Smooth muscle cell (in vitro differentiated cells): ENCODE data around the gene LDB3. TPM values are rescaled to one million over a fixed set of nuclear protein-coding genes. Genes with fewer than 3 reads are reported as not detected.

Source experiments
- DNase-seq: peaks from one replicate; lab custom pipeline; 2025; ENCODE audit not compliant: unreplicated experiment; lab: John Stamatoyannopoulos, UW
- H2AFZ ChIP-seq: fragments of 200-600 bp; sonication (generic); 2 replicates; pipeline ENCODE4 v1.6.0; 2016; ENCODE audit warnings: antibody characterized with exemption, low read depth, mild to moderate bottlenecking
- H3F3A ChIP-seq: fragments of 200-600 bp; sonication (generic); 2 replicates; pipeline ENCODE4 v1.6.0; 2017; ENCODE audit warnings: antibody characterized with exemption, low read depth
- H3K27ac ChIP-seq: fragments of 200-600 bp; sonication (generic); 2 replicates; pipeline ENCODE4 v1.5.1; 2016; ENCODE audit warnings: low read depth, mild to moderate bottlenecking
- H3K27me3 ChIP-seq: fragments of 200-600 bp; sonication (generic); 2 replicates; pipeline ENCODE4 v1.6.1; 2016; ENCODE audit warnings: low read depth, mild to moderate bottlenecking
- H3K36me3 ChIP-seq: fragments of 200-600 bp; sonication (generic); 2 replicates; pipeline ENCODE4 v1.5.1; 2016; ENCODE audit warnings: low read depth
- H3K4me1 ChIP-seq: fragments of 200-600 bp; sonication (generic); 2 replicates; pipeline ENCODE4 v1.5.1; 2016; ENCODE audit warnings: low read depth
- H3K4me2 ChIP-seq: fragments of 200-600 bp; sonication (generic); 2 replicates; pipeline ENCODE4 v1.6.0; 2016; ENCODE audit warnings: mild to moderate bottlenecking
- H3K4me3 ChIP-seq: fragments of 200-600 bp; sonication (generic); 2 replicates; pipeline ENCODE4 v1.5.1; 2016; ENCODE audit warnings: mild to moderate bottlenecking
- H3K79me2 ChIP-seq: fragments of 200-600 bp; sonication (generic); 2 replicates; pipeline ENCODE4 v1.6.0; 2016; ENCODE audit warnings: low read depth, mild to moderate bottlenecking
- H3K9ac ChIP-seq: fragments of 200-600 bp; sonication (generic); 2 replicates; pipeline ENCODE4 v1.6.0; 2016; ENCODE audit warnings: low read depth
- H3K9me3 ChIP-seq: fragments of 200-600 bp; sonication (generic); replicated peaks from 2 replicates; pipeline ENCODE4 v1.5.1; 2016; ENCODE audit warnings: low read depth
- H4K20me1 ChIP-seq: fragments of 200-600 bp; sonication (generic); 2 replicates; pipeline ENCODE4 v1.6.0; 2016; ENCODE audit warnings: low read depth
- CTCF ChIP-seq: fragments of 200-600 bp; sonication (generic); IDR thresholded peaks from 2 replicates; pipeline ENCODE4 v1.5.1; 2017; ENCODE audit warnings: borderline replicate concordance, mild to moderate bottlenecking, antibody characterized with exemption; ENCODE audit not compliant: insufficient read depth, poor library complexity, severe bottlenecking
- WGBS: methylation state at CpG from one replicate; pipeline ENCODE4 v1.1.7; 2016; ENCODE audit warnings: low lambda C conversion rate; 5-methylcytosine and 5-hydroxymethylcytosine counted together
- polyA plus RNA-seq: library from polyadenylated mRNA; unstranded; fragments of >200 nt; fragmentation: Nextera tagmentation; extraction: Ambion mirVana; gene quantifications from 2 replicates; pipeline ENCODE4 v1.2.1, GENCODE V29; 2016
- total RNA-seq: library from RNA; depleted of rRNA; stranded (reverse); fragments of >200 nt; gene quantifications from 2 replicates; pipeline ENCODE4 v1.2.3, GENCODE V29; 2014

Gene LDB3
- total and polyA plus RNA-seq, 2 experiments from 2014 or later, result 0.31 to 0.61 TPM

GRCh38 chr10:86711513-86712316, 43.4 kb downstream of the LDB3 start:
- peak overlapping the region; percentile 98 for H3K4me2 ChIP-seq
- peak; percentile 37 for DNase-seq
- peak overlapping the region; percentile 93 for H3K9ac ChIP-seq
- H3K27me3 ChIP-seq, result no peaks in the 10 kb centered on the region
- peak overlapping the region; percentile 88 for H3K27ac ChIP-seq
- H3K4me1 ChIP-seq, result peaks cover 6% of the 10 kb centered on the region
- peak overlapping the region; percentile 98 for H2AFZ ChIP-seq
- H3F3A ChIP-seq, result peaks cover 8% of the 10 kb centered on the region
- peak overlapping the region; percentile 79 for H3K4me3 ChIP-seq
- no peaks in the 10 kb centered on the region for H3K79me2 ChIP-seq
- under 1% methylated on average over 28 of the region's 82 CpGs for WGBS
- H4K20me1 ChIP-seq, result no peaks in the 10 kb centered on the region
- no peak for TF ChIP-seq CTCF
- no peaks in the 10 kb centered on the region for H3K9me3 ChIP-seq
- H3K36me3 ChIP-seq, result no peaks in the 10 kb centered on the region

GRCh38 chr10:86712317-86712707, 44.0 kb downstream of the LDB3 start:
- no peak for TF ChIP-seq CTCF
- no peak for DNase-seq
- Histone ChIP-seq H3K36me3 (no peaks in the 10 kb centered on the region), H3K4me2 (peak overlapping the region; percentile 98), H4K20me1 (no peaks in the 10 kb centered on the region), H3F3A (peaks cover 8% of the 10 kb centered on the region), H3K9ac (peak overlapping the region; percentile 93), H3K79me2 (no peaks in the 10 kb centered on the region), H3K4me3 (peak overlapping the region; percentile 79), H2AFZ (peak overlapping the region; percentile 81), H3K27me3 (no peaks in the 10 kb centered on the region), H3K4me1 (peaks cover 6% of the 10 kb centered on the region), H3K27ac (peak overlapping the region; percentile 88), H3K9me3 (no peaks in the 10 kb centered on the region)
- WGBS, result 48% methylated on average over 9 of the region's 9 CpGs

GRCh38 chr10:86715156-86715795, 47.0 kb downstream of the LDB3 start:
- DNase-seq, result no peak
- Histone ChIP-seq H3K9me3 (no peaks in the 10 kb centered on the region), H3K4me2 (no peak overlapping the region), H2AFZ (no peak overlapping the region), H3F3A (peaks cover 8% of the 10 kb centered on the region), H3K27ac (no peak overlapping the region), H3K9ac (no peak overlapping the region), H3K4me3 (no peak overlapping the region), H4K20me1 (no peaks in the 10 kb centered on the region), H3K27me3 (no peaks in the 10 kb centered on the region), H3K36me3 (no peaks in the 10 kb centered on the region), H3K79me2 (no peaks in the 10 kb centered on the region), H3K4me1 (peaks cover 6% of the 10 kb centered on the region)
- WGBS, result 81% methylated on average over 5 of the region's 6 CpGs
- no peak for TF ChIP-seq CTCF
